Thoracic aorta endothelial cell (primary cell): ENCODE results near the gene RPSA. TPM values are rescaled to one million over a fixed set of nuclear protein-coding genes. Genes with fewer than 3 reads are reported as not detected.

ENCODE experiments used
- small RNA-seq: library from RNA; depleted of rRNA; stranded (forward); fragments of <200 nt; gene quantifications from one replicate; pipeline ENCODE3, GENCODE V24; 2012
- total RNA-seq: library from RNA; depleted of rRNA; stranded (reverse); fragments of >200 nt; gene quantifications from 2 replicates; pipeline ENCODE4 v1.2.3, GENCODE V29; 2012

Gene RPSA
- 1,325 and 1,423 TPM in 2 replicates for total RNA-seq

DNA sequence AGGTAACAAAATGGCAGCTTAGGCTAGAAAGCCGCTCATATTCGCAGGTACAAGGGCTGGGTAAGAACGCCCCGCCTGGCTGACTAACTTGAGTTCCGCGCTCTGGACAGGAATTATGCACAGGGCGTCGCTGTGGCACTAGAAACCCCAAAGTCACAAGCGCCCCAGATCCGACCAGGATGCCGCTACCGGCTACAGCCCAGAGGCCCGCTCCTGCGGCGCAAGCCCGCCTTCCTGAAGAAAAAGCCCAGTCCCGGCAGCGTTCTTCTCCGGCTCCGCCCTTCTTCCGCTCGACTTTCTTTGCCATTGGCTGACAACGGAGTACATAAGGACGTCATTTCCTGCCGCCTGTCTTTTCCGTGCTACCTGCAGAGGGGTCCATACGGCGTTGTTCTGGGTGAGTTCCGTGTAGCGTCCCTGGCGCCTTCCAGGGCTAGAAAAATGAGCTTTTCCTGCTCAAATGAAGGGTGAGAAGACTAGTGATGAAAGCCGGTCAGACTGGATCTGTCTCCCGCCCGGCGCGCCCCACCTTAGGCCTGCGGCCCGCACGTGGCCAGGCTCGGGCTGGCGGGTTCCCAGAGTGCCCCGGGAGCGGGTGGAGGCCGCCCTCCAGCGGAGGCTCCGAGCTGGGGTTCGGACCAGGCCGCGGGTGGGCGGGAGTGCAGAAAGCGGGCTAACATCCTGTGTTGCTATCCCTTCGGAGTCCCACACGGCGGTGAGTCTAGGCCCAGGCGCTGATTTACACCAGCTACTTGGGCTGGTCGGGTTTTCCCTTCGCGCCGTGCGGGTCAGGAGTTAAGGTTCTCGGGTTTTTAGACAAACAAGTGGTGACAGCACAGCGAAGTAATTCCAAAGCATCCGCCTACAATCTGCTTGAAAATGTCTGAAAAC lies at the start of gene RPSA:
TSS of gene RPSA (plus strand) at position 353 of the 891 bp plus-strand sequence. CDS start 934 bp downstream, outside the sequence.

DNA sequence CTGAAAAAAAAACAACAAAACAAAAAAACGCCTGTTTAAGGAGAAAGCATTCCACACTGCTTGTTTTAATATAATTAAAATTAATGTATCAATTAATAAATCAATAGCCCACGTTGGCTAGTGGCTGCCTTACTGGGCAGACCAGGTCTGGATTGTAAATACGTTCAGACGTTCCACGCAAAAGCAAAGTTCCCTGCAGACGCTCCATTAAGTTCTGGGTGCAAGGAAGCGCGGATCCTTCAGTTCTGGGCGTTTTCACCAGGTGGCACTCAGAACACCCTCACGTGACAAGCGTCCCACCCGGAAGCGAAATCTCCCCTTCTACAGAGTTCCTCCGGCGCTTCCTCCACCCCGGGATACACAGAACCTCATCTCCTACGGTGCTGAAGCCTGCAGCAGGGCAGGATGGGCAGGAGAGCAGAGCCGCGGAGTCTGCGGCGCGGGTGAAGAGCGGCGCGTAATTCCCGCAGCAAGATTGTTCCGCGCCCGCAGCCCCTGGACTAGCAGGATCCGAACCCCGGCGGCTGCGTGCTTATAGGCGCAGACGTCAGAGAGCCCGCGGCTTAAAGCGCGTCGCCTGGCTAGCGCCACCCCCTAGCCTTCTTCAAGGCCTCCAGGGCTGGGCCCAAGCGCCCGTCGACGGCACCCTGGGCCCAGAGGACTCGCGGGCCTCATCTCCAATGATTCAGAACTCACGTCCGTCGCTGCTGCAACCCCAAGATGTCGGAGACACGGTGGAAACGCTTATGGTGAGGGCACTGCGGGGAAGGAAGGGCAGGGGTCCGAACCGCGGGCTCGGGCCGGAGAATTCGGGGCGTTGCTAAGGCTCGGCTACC lies 23.3 kb upstream of the RPSA start, which contains the start of gene SLC25A38:
TSS of gene SLC25A38 (plus strand) at position 326 of the 836 bp plus-strand sequence. CDS start at position 681, 355 bp downstream.

Small RNAs within 50 kb of the gene (small RNA-seq; reads per million reads assigned to genes)
- gene SNORA6 (not detected), gene SNORA62 (not detected)

Other genes with a start within 250 kb of the RPSA start
- gene XIRP1, start 214.1 kb upstream of the RPSA start, total RNA-seq = not detected in 2 replicates
- not detected in 2 replicates for gene CX3CR1, start 126.7 kb upstream of the RPSA start, total RNA-seq
- gene CCR8, start 77.0 kb upstream of the RPSA start, total RNA-seq = not detected in 2 replicates
- gene SLC25A38, start 23.4 kb upstream of the RPSA start, total RNA-seq = 17.4 and 19.1 TPM in 2 replicates
- gene MOBP, start 61.0 kb downstream of the RPSA start, total RNA-seq = 0.07 and 0.13 TPM in 2 replicates